ENCODE results near the gene ZNRF2.

The ZNRF2 gene

GRCh38 chr7:30322271-30323005 lies 38.0 kb downstream of the ZNRF2 start:
- no peak for DNase-seq

- no peak for DNase-seq
Measured at GRCh38 chr7:30323006-30323355, 38.6 kb downstream of the ZNRF2 start.

- no peak for DNase-seq
Measured at GRCh38 chr7:30327813-30328212, 43.4 kb downstream of the ZNRF2 start.

- no peak for DNase-seq
Measured at GRCh38 chr7:30328381-30328780, 44.0 kb downstream of the ZNRF2 start.

- no peak for DNase-seq
Measured at GRCh38 chr7:30329716-30330115, 45.3 kb downstream of the ZNRF2 start.

- peak; percentile 21 for DNase-seq
Measured at GRCh38 chr7:30330134-30331111, 46.0 kb downstream of the ZNRF2 start.

- peak; percentile 13 for DNase-seq
Measured at GRCh38 chr7:30331338-30331737, 46.9 kb downstream of the ZNRF2 start.

GRCh38 chr7:30332549-30332948 lies 48.2 kb downstream of the ZNRF2 start:
- DNase-seq, result no peak

- DNase-seq, result no peak
Measured at GRCh38 chr7:30335763-30336487, 51.5 kb downstream of the ZNRF2 start.

GRCh38 chr7:30344513-30344912 lies 60.1 kb downstream of the ZNRF2 start:
- no peak for DNase-seq

- DNase-seq, result no peak
Measured at GRCh38 chr7:30347226-30348082, 63.1 kb downstream of the ZNRF2 start.

GRCh38 chr7:30348083-30348560 lies 63.7 kb downstream of the ZNRF2 start:
- peak; percentile 48 for DNase-seq

- no peak for DNase-seq
Measured at GRCh38 chr7:30349170-30349569, 64.8 kb downstream of the ZNRF2 start.

- no peak for DNase-seq
Measured at GRCh38 chr7:30349816-30350215, 65.4 kb downstream of the ZNRF2 start.

GRCh38 chr7:30351286-30351685 lies 66.9 kb downstream of the ZNRF2 start:
- DNase-seq, result no peak

- DNase-seq, result no peak
Measured at GRCh38 chr7:30351724-30352123, 67.3 kb downstream of the ZNRF2 start.

GRCh38 chr7:30352169-30352568 lies 67.8 kb downstream of the ZNRF2 start:
- no peak for DNase-seq

- DNase-seq, result no peak
Measured at GRCh38 chr7:30353532-30353931, 69.1 kb downstream of the ZNRF2 start.

- DNase-seq, result no peak
Measured at GRCh38 chr7:30353932-30354607, 69.7 kb downstream of the ZNRF2 start.

GRCh38 chr7:30354791-30355190 lies 70.4 kb downstream of the ZNRF2 start:
- DNase-seq, result no peak

GRCh38 chr7:30359957-30360356 lies 75.6 kb downstream of the ZNRF2 start:
- DNase-seq, result no peak
